ENCODE data around the gene TXNRD2. TPM values are rescaled to one million over a fixed set of nuclear protein-coding genes. Genes with fewer than 3 reads are reported as not detected.

The TXNRD2 gene
- total RNA-seq, 1 experiment from 2014 or later = 22.9 TPM

- H2BK12ac ChIP-seq (ENCODE audit: insufficient read length, low read depth, low read length) = no peak overlapping the region
- no peak overlapping the region for H2AK5ac ChIP-seq (ENCODE audit: insufficient read length, low read length)
- H2BK120ac ChIP-seq (ENCODE audit: low read depth, low read length, poor library complexity, severe bottlenecking) = no peak overlapping the region
- Mint-ChIP-seq H3K4me1 (peaks cover 11 to 18% of the 10 kb centered on the region in 2 experiments), H3K4me3 (no peak overlapping the region), H3K36me3 (ENCODE audit: insufficient read depth in 1 of 3, low read depth in 3 of 3) (peaks cover 10 to 36% (median 27%) of the 10 kb centered on the region in 3 experiments; a peak in 5 of 7 replicates), H3K27ac (no peak overlapping the region), H3K9me3 (no peaks in the 10 kb centered on the region; a peak in 1 of 5 replicates), H3K27me3 (ENCODE audit: low read depth) (no peaks in the 10 kb centered on the region)
- no peak overlapping the region for H3K4ac ChIP-seq (ENCODE audit: low read depth, low read length)
- no peaks in the 10 kb centered on the region for H3K27me3 ChIP-seq (ENCODE audit: insufficient read depth, low read length)
- no peak overlapping the region for H2AFZ ChIP-seq (ENCODE audit: low read length)
- no peak overlapping the region for H2BK20ac ChIP-seq (ENCODE audit: low read depth, low read length, poor library complexity, severe bottlenecking)
- no peak overlapping the region for H3K4me2 ChIP-seq (ENCODE audit: insufficient read depth, insufficient read length, low read length)
- no peak overlapping the region for H3K14ac ChIP-seq (ENCODE audit: insufficient read depth, low read length)
- H4K8ac ChIP-seq (replicated peaks; ENCODE audit: insufficient read length, low read depth, low read length) = no peak overlapping the region
- no peak overlapping the region for H3K9ac ChIP-seq (ENCODE audit: extremely low read depth, insufficient read length, low read length)
- H4K20me1 ChIP-seq (ENCODE audit: control insufficient read depth, insufficient read depth, insufficient read length) = no peaks in the 10 kb centered on the region
- H3K79me2 ChIP-seq (ENCODE audit: insufficient read depth, low read length) = no peaks in the 10 kb centered on the region
- H2BK5ac ChIP-seq (ENCODE audit: insufficient read length, low read length) = no peak overlapping the region
- H4K91ac ChIP-seq (ENCODE audit: insufficient read length, low read depth, low read length) = no peak overlapping the region
- no peaks in the 10 kb centered on the region for H3K23me2 ChIP-seq (ENCODE audit: insufficient read length, low read depth, low read length, poor library complexity, severe bottlenecking)
- no peaks in the 10 kb centered on the region for H3K9me3 ChIP-seq (ENCODE audit: control insufficient read depth, low read depth, low read length)
- no CpG with 5 or more reads among the region's 17 CpGs for WGBS (ENCODE audit: extremely low coverage, insufficient read length, low lambda C conversion rate)
- no peak overlapping the region for H4K5ac ChIP-seq (ENCODE audit: insufficient read length, low read depth, low read length)
- H2BK15ac ChIP-seq (ENCODE audit: low read depth, low read length) = no peak overlapping the region
- H3K79me1 ChIP-seq (ENCODE audit: insufficient read depth, low read depth, low read length, poor library complexity, severe bottlenecking) = no peaks in the 10 kb centered on the region
- no peaks in the 10 kb centered on the region; the same call in 1 of the 2 replicates for H3K4me1 ChIP-seq (ENCODE audit: insufficient read depth, low read length)
- no peak for DNase-seq
- H3K18ac ChIP-seq (ENCODE audit: insufficient read length, low read depth, low read length) = no peak overlapping the region
- H3K23ac ChIP-seq (ENCODE audit: insufficient read length, low read depth, low read length) = no peak overlapping the region
- TF ChIP-seq CTCF (conservative IDR thresholded peaks at IDR 0.05) = no peak
- no peak overlapping the region for H3K27ac ChIP-seq (ENCODE audit: insufficient read length, low read depth, low read length)
- no peak overlapping the region for H3T11ph ChIP-seq (ENCODE audit: low read length)
- H3K56ac ChIP-seq (ENCODE audit: insufficient read length, low read depth, low read length) = no peak overlapping the region
Observed at GRCh38 chr22:19978748-19979147, 37.1 kb upstream of the TXNRD2 start.
